ENCODE data around the gene RXRA. TPM values are rescaled to one million over a fixed set of nuclear protein-coding genes. Genes with fewer than 3 reads are reported as not detected.

RXRA gene
- total RNA-seq, 4 donors from 2014 or later: 53.5 to 61.5 (median 56.5) TPM

DNA sequence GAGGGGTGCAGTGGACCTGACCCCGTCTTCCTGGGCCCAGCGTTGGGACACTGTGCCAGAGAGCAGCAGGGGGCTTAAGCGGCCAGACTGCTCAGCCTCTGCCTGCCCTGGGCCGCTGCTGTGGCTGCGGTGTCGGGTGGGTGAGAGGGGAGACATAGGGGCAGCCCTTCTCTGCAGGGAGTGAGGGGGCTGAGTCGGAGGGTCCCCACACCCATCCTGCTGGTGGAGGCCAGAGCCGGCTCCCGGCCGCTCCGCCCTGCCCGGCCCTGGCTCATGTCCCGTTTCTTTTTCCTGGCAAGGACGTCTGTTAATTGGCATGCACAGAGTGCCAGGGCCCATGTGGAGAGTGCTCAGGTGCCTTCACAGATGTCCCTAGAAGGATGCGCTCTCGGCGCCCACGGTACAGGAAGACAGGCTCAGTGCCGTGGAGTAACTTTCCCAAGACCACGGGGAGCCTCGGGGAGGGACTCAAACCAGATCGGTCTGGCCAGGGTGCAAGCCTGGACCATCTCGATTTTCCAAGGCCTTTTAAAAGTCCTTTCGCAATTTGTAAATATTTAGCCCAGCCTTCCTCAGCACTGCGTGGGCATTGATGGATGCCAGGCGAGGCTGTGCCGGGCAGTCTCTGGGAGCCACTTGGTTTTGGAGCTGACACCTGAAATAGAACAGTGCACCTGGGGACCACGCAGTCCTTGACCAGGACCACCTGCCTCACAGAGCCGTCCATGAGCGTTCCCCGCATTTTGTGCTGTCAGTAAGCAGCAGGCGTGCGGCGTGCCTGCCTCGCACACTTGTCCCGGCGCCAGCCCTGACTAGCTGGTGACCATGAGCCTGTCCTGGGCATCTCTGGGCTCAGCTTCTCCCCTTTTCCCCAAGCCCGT is 60.9 kb downstream of the RXRA start:
- H3K4me1 ChIP-seq: peaks cover 3 to 100% (median 97%) of the 10 kb centered on the region in 4 donors
- DNase-seq (ENCODE audit: low spot score in 2 of 2): no peak
- TF ChIP-seq CTCF (IDR thresholded peaks at IDR 0.05) (no peak), EP300 (IDR thresholded peaks at IDR 0.05) (peak in 1 of 2 donors; percentile 55)
- no peaks in the 10 kb centered on the region for H3K27me3 ChIP-seq
- peak overlapping the region; percentile 47 to 96 (median 84) for H3K27ac ChIP-seq
- WGBS, 2 donors: 50 to 57% methylated on average over 22 to 37 of the region's 38 CpGs
- H3K9me3 ChIP-seq: no peaks in the 10 kb centered on the region
- H3K36me3 ChIP-seq: no peaks in the 10 kb centered on the region
- no peak overlapping the region for H3K4me3 ChIP-seq

DNA sequence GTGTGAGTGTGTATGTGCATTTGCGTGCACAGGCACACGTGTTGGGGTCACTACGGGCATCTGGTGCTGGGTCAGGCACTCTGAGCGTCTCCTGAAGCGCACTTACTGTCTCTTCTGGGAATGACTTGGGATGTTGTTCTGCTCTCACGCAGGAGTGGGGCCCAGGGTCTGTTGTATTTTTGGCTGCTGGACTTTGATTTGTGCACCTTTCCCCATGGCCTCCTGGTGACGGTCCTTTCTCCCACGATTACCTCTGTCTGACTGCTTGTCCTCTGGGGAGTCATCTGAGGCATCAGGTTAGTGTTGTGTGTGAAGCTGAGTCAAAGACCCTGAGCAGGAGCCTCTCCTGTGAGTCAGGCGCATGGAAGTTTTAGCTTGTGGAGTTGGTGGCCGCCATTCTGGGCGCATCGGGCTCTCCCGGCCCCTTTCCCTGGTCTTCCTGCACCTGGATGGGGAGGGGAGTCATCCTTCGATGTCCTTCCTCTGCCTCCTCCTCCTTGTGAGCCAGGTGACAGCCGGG is 62.1 kb downstream of the RXRA start:
- peaks cover 3 to 100% (median 93%) of the 10 kb centered on the region in 4 donors for H3K4me1 ChIP-seq
- WGBS, 2 donors: 64 to 76% methylated on average over 13 to 15 of the region's 15 CpGs

GRCh38 chr9:134388976-134389375 is 62.7 kb downstream of the RXRA start:
- Histone ChIP-seq H3K27ac (peak overlapping the region in 3 of 4 donors; percentile 28 to 96 (median 91)), H3K9me3 (no peaks in the 10 kb centered on the region), H3K36me3 (no peaks in the 10 kb centered on the region), H3K4me3 (no peak overlapping the region), H3K27me3 (no peaks in the 10 kb centered on the region), H3K4me1 (peaks cover 3 to 96% (median 88%) of the 10 kb centered on the region in 4 donors)
- TF ChIP-seq EP300 (IDR thresholded peaks at IDR 0.05) (no peak), CTCF (IDR thresholded peaks at IDR 0.05) (no peak), POLR2A (IDR thresholded peaks at IDR 0.05) (no peak)
- WGBS, 2 donors: 70 to 78% methylated on average over 15 to 16 of the region's 17 CpGs
- DNase-seq (ENCODE audit: low spot score in 2 of 2): no peak

More for the DNA sequence above, 62.1 kb downstream of the RXRA start:
- peak overlapping the region in 3 of 4 donors; percentile 47 to 96 (median 91) for H3K27ac ChIP-seq
- no peaks in the 10 kb centered on the region for H3K9me3 ChIP-seq
- no peaks in the 10 kb centered on the region for H3K27me3 ChIP-seq
- H3K36me3 ChIP-seq: no peaks in the 10 kb centered on the region
- H3K4me3 ChIP-seq: no peak overlapping the region
- DNase-seq (ENCODE audit: low spot score in 2 of 2): no peak
- no peak for TF ChIP-seq EP300 (IDR thresholded peaks at IDR 0.05)
- TF ChIP-seq POLR2A (IDR thresholded peaks at IDR 0.05): no peak
- TF ChIP-seq CTCF (IDR thresholded peaks at IDR 0.05): no peak

- H3K27ac ChIP-seq: peak overlapping the region in 2 of 4 donors; percentile 91 to 96
- H3K27me3 ChIP-seq: no peaks in the 10 kb centered on the region
- no peaks in the 10 kb centered on the region for H3K36me3 ChIP-seq
- no peaks in the 10 kb centered on the region for H3K9me3 ChIP-seq
- H3K4me1 ChIP-seq: peaks cover 3 to 95% (median 87%) of the 10 kb centered on the region in 4 donors
- no peak for DNase-seq (ENCODE audit: low spot score in 2 of 2)
- TF ChIP-seq EP300 (IDR thresholded peaks at IDR 0.05) (no peak), POLR2A (IDR thresholded peaks at IDR 0.05) (no peak), CTCF (IDR thresholded peaks at IDR 0.05) (no peak)
- no peak overlapping the region for H3K4me3 ChIP-seq
- WGBS, 2 donors: 60 to 65% methylated on average over 10 to 12 of the region's 13 CpGs
These were observed 63.4 kb downstream of the RXRA start for GRCh38 chr9:134389642-134390041.

DNA sequence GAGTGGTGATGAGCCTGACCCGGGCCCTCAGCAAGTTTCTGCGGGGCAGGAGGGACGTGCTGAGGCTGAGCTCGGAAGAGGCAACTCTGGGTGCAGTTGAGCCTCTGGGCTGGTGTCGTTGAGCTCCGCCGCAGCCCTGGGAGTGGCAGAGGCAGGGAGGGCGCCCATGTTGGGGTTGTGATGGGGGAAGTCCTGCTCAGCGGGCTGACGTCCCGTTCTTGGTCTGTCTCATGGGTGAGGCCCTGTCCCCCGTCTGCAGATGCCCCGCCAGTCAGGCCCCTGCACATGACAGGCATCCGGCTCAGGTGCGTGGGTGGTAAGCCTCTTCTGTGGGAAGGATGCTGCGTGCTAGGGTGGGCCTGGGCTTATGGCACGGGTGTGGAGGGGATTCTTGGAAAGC is 64.3 kb downstream of the RXRA start:
- 73 to 80% methylated on average over 12 to 14 of the region's 17 CpGs for WGBS, 2 donors
- no peak for DNase-seq (ENCODE audit: low spot score in 2 of 2)
- Histone ChIP-seq H3K4me1 (peaks cover 3 to 95% (median 87%) of the 10 kb centered on the region in 4 donors), H3K9me3 (no peaks in the 10 kb centered on the region), H3K27me3 (no peaks in the 10 kb centered on the region), H3K27ac (peak overlapping the region in 3 of 4 donors; percentile 66 to 96 (median 91)), H3K36me3 (no peaks in the 10 kb centered on the region), H3K4me3 (no peak overlapping the region)
- TF ChIP-seq CTCF (IDR thresholded peaks at IDR 0.05): no peak
- TF ChIP-seq EP300 (IDR thresholded peaks at IDR 0.05): no peak
- TF ChIP-seq POLR2A (IDR thresholded peaks at IDR 0.05): no peak

Data from tibial nerve (tissue), 4 donors.